Activated CD4-positive, CD25-positive, alpha-beta regulatory T cell treated with anti-CD3 and anti-CD28 coated beads, Interleukin-2, amount 50 U/mL, for 16 hours (primary cell): Measurements from ENCODE around the gene TFCP2L1.

ENCODE experiments used
- DNase-seq: peaks from one replicate; pipeline ENCODE4 v3.0.0-alpha.2; 2020; ENCODE audit warnings: low read depth, low spot score

TFCP2L1 gene

GRCh38 chr2:121196132-121196848, 88.7 kb downstream of the TFCP2L1 start:
- DNase-seq: no peak

GRCh38 chr2:121195036-121195435, 90.0 kb downstream of the TFCP2L1 start:
- no peak for DNase-seq

GRCh38 chr2:121194626-121195025, 90.4 kb downstream of the TFCP2L1 start:
- DNase-seq: no peak

GRCh38 chr2:121193185-121193584, 91.8 kb downstream of the TFCP2L1 start:
- no peak for DNase-seq

- no peak for DNase-seq
Measured at GRCh38 chr2:121192576-121192975, 92.4 kb downstream of the TFCP2L1 start.

- no peak for DNase-seq
Measured at GRCh38 chr2:121191191-121192170, 93.5 kb downstream of the TFCP2L1 start.

- no peak for DNase-seq
Measured at GRCh38 chr2:121189661-121190381, 95.2 kb downstream of the TFCP2L1 start.

- no peak for DNase-seq
Measured at GRCh38 chr2:121189011-121189410, 96.0 kb downstream of the TFCP2L1 start.

- DNase-seq: no peak
Measured at GRCh38 chr2:121187982-121188411, 97.0 kb downstream of the TFCP2L1 start.

- DNase-seq: no peak
Measured at GRCh38 chr2:121187351-121187981, 97.5 kb downstream of the TFCP2L1 start.

- DNase-seq: no peak
Measured at GRCh38 chr2:121186261-121186660, 98.7 kb downstream of the TFCP2L1 start.

- no peak for DNase-seq
Measured at GRCh38 chr2:121185571-121186074, 99.4 kb downstream of the TFCP2L1 start.

GRCh38 chr2:121185111-121185510, 99.9 kb downstream of the TFCP2L1 start:
- no peak for DNase-seq

GRCh38 chr2:121184248-121184862, 100.6 kb downstream of the TFCP2L1 start:
- DNase-seq: no peak

GRCh38 chr2:121182520-121182919, 102.5 kb downstream of the TFCP2L1 start:
- no peak for DNase-seq

GRCh38 chr2:121179467-121179866, 105.5 kb downstream of the TFCP2L1 start:
- DNase-seq: no peak

GRCh38 chr2:121178730-121179129, 106.3 kb downstream of the TFCP2L1 start:
- DNase-seq: no peak

GRCh38 chr2:121177896-121178295, 107.1 kb downstream of the TFCP2L1 start:
- no peak for DNase-seq

GRCh38 chr2:121175326-121175725, 109.7 kb downstream of the TFCP2L1 start:
- no peak for DNase-seq

GRCh38 chr2:121173806-121174205, 111.2 kb downstream of the TFCP2L1 start:
- no peak for DNase-seq

- DNase-seq: no peak
Measured at GRCh38 chr2:121173112-121173511, 111.9 kb downstream of the TFCP2L1 start.
